Brain pericyte (primary cell): ENCODE data around the gene HAS3.
"Not testable (repeated sequence)": the region's sequence is repeated elsewhere in the genome, so short reads cannot be mapped to it uniquely, and the experiment has no call there.

ENCODE experiments used
- DNase-seq: peaks from one replicate; pipeline ENCODE4 v3.0.0-alpha.2; 2012; ENCODE audit warnings: low read depth, low spot score

HAS3 gene

DNA sequence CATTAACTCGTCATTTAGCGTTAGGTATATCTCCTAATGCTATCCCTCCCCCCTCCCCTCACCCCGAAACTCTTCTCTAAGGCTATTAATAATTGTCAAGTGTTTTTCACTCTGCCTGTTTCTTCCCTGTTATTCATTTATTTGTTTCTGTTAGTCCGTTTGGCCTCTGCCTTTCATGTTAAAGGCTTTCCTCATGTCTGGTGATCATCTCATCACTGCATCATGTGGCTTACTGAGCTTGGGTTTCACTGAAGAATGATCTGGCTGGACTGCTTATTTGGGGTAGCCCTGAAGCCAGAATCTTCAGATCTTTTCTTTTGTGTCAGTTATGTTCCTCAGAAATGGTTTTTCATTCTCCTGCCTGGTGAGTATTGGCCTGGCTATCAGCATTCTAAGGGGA lies 36.5 kb downstream of the HAS3 start:
- no peak for DNase-seq

GRCh38 chr16:69143116-69143515 lies 37.7 kb downstream of the HAS3 start:
- no peak for DNase-seq

DNA sequence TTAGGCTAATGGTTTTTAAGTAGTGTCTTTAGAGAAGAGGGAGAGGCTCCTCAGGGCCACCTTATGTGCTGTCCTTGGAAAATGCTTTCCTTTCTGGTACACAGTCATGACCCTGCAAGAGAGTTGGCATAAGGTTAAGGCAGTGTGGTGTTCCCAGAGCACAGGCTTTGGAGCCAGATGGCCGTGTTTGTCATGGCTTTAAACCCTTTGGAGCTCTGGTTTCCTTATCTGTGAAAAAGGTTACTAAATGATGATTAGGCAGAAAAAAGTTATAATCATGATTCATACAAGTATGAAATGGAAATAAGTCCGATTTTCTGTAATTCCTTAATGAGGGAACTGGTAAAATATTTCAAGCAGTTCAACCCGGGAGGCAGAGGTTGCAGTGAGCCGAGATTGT lies 40.2 kb downstream of the HAS3 start:
- no peak for DNase-seq

DNA sequence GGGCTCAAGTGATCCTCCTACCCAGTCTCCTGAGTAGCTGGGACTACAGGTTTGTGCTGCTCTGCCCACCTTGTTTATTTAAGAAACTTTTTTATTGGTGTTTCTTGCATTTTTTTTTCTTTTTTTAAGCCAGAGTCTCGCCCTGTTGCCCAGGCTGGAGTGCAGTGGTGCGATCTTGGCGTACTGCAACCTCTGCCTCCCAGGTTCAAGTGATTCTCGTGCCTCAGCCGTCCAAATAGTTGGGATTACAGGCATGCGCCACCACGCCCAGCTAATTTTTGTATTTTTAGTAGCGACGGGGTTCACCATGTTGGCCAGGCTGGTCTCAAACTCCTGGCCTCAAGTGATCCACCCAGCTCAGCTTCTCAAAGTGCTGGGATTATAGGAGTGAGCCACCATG lies 44.2 kb downstream of the HAS3 start:
- DNase-seq = not testable (repeated sequence)

DNA sequence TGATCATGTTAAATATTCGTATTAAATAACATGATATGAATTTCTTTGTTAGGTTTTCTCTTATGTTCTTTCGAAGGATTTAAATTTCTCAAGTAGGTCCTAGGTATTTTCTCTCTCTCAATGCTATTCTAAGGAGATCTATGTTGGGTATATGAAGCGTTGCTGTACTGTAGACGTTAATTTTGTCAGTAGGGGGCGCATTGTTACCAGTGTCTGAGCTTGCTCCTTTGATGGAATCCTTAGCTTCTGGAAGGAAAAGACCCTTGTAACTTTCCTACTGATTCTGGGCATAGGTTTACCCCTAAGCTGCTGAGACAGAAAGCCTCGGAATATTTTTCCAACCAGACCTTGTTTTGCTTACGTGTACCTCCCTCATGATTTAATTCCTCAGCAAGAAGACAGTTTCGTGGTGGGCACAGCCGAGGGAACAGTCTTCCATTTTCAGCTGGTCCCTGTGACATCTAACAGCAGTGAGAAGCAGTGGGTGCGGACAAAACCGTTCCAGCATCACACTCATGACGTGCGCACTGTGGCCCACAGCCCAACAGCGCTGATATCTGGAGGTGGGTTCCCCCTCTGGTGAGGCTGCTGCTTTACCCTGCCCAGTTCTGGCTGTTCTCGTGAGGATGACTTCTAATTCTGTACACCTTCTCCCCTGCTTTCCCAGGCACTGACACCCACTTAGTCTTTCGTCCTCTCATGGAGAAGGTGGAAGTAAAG lies 44.9 kb downstream of the HAS3 start:
- peak; percentile 60 for DNase-seq

- no peak for DNase-seq
Measured at GRCh38 chr16:69157196-69157595, 51.7 kb downstream of the HAS3 start.

- DNase-seq = no peak
Measured at GRCh38 chr16:69160192-69160591, 54.7 kb downstream of the HAS3 start.

DNA sequence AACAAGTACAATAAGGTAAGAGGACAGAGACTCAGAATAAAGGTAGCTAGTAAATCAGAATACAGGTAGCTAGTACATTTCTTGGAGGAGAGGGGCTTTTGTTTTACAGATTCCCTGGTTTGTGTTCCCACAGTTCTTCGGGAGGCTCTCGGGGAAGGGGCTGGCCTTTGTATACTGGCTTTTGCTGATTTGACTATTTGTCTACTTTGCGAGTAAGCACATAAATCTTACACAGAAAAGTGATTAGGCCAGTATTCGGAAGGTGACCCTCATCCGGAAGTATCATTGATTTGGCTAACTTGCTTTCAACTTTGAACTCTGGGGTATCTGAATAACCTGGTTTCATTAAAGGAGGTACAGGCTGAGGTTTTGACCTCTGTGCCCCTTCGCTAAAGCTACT lies 60.1 kb downstream of the HAS3 start:
- no peak for DNase-seq

DNA sequence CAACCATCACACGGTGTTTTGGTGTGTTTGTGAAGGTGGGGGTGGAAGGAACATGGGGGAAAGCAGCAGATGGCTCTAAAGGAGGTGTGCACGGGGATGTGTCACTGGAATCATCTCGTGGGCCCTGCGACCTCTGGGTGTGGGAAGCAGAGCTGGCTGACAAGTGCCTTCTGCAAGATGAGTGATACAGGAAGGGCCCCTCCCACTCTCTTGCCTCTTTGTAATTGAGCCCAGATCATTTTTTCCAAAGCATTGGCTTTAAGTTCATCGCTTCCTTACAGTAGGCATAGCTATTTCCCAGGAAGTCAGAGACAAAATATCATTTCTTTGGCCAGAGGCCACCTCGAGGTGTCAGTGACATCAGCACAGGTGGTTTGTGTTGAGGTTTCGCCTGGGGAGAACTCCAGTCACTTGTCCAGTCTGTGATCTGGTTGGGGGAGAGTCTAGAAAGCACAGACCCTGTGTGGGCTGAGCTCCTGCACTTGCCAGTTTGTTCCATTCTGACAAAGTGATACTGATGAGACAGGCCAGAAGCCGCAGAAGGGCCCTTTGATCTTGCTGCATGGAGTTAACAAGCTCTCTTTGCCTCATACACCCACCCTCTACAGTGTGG lies 60.9 kb downstream of the HAS3 start:
- no peak for DNase-seq

GRCh38 chr16:69166946-69167930 lies 61.8 kb downstream of the HAS3 start:
- DNase-seq = no peak
